ENCODE data around the gene GABRB3.

DNA sequence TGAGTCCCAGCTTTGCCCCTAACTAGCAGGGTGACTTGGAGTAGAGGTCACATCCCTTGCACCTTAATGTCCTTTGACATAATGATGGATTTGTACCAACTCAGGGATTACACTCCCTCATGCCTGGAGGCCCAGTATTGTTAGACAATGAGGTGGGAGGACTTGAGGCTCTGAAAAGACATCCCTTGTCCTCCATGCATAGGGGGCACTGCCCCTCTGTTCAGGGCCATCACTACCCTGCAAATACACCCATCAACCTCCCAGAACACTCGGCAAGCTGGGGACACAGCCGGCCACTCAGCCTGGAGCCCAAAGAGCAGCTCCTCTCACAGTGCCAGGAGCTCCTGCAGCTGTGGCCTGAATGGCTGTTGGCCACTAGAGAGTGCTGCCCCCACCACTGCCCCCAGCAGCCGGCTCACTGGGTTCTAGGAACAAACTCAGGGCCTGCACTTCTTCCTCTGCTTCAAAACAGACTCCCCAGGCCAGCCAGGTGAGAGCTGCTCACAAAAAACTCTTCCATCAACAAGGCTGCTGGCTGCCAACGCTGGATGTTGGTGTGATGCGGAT, 90.2 kb downstream of the GABRB3 start:
- TF ChIP-seq, protein P1, sequence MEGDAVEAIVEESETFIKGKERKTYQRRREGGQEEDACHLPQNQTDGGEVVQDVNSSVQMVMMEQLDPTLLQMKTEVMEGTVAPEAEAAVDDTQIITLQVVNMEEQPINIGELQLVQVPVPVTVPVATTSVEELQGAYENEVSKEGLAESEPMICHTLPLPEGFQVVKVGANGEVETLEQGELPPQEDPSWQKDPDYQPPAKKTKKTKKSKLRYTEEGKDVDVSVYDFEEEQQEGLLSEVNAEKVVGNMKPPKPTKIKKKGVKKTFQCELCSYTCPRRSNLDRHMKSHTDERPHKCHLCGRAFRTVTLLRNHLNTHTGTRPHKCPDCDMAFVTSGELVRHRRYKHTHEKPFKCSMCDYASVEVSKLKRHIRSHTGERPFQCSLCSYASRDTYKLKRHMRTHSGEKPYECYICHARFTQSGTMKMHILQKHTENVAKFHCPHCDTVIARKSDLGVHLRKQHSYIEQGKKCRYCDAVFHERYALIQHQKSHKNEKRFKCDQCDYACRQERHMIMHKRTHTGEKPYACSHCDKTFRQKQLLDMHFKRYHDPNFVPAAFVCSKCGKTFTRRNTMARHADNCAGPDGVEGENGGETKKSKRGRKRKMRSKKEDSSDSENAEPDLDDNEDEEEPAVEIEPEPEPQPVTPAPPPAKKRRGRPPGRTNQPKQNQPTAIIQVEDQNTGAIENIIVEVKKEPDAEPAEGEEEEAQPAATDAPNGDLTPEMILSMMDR (optimal IDR thresholded peaks at IDR 0.05 in 1 of 3, IDR thresholded peaks at IDR 0.05 in 1 of 3, conservative IDR thresholded peaks at IDR 0.05 in 1 of 3; ENCODE audit: extremely low read depth in 1 of 3, insufficient read depth in 2 of 3, low read length in 3 of 3), result no peak
- no peak for TF ChIP-seq EZH2 (IDR thresholded peaks at IDR 0.05; ENCODE audit: low read length)
